Breast epithelium (tissue), 3 donors: ENCODE data around the gene GPATCH8.

Experiments
- POLR2A ChIP-seq: fragments of 450-650 bp; IDR thresholded peaks from one replicate; pipeline ENCODE4 v1.6.1; 2016; ENCODE audit warnings: antibody characterized with exemption, mild to moderate bottlenecking, moderate library complexity
- POLR2AphosphoS5 ChIP-seq, 3 donors: sonication (generic); formaldehyde crosslinking; IDR thresholded peaks; one replicate each; pipeline ENCODE4 v1.6.1; 2017; ENCODE audit warnings: antibody characterized with exemption in 3 of 3
- TF ChIP-seq, protein P1 (sequence below), 3 donors: fragments of 450-650 bp; IDR thresholded peaks; one replicate each; pipeline ENCODE4 v1.5.1; 2016 to 2017; ENCODE audit warnings: antibody characterized with exemption in 3 of 3, mild to moderate bottlenecking in 3 of 3, moderate library complexity in 3 of 3

- TF ChIP-seq POLR2A (no peak), POLR2AphosphoS5 (IDR thresholded peaks at IDR 0.05) (no peak)
- TF ChIP-seq, protein P1, sequence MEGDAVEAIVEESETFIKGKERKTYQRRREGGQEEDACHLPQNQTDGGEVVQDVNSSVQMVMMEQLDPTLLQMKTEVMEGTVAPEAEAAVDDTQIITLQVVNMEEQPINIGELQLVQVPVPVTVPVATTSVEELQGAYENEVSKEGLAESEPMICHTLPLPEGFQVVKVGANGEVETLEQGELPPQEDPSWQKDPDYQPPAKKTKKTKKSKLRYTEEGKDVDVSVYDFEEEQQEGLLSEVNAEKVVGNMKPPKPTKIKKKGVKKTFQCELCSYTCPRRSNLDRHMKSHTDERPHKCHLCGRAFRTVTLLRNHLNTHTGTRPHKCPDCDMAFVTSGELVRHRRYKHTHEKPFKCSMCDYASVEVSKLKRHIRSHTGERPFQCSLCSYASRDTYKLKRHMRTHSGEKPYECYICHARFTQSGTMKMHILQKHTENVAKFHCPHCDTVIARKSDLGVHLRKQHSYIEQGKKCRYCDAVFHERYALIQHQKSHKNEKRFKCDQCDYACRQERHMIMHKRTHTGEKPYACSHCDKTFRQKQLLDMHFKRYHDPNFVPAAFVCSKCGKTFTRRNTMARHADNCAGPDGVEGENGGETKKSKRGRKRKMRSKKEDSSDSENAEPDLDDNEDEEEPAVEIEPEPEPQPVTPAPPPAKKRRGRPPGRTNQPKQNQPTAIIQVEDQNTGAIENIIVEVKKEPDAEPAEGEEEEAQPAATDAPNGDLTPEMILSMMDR (IDR thresholded peaks at IDR 0.05): no peak
Measured at GRCh38 chr17:44444735-44445105, 58.5 kb downstream of the GPATCH8 start.
